HG03139 (cell line): ENCODE results near the gene SNCB.

Experiments used
- ATAC-seq: cut with Tn5 transposase; IDR thresholded peaks from one replicate; pipeline ENCODE4 v1.9.1; 2021; ENCODE audit not compliant: unreplicated experiment

The SNCB gene

DNA sequence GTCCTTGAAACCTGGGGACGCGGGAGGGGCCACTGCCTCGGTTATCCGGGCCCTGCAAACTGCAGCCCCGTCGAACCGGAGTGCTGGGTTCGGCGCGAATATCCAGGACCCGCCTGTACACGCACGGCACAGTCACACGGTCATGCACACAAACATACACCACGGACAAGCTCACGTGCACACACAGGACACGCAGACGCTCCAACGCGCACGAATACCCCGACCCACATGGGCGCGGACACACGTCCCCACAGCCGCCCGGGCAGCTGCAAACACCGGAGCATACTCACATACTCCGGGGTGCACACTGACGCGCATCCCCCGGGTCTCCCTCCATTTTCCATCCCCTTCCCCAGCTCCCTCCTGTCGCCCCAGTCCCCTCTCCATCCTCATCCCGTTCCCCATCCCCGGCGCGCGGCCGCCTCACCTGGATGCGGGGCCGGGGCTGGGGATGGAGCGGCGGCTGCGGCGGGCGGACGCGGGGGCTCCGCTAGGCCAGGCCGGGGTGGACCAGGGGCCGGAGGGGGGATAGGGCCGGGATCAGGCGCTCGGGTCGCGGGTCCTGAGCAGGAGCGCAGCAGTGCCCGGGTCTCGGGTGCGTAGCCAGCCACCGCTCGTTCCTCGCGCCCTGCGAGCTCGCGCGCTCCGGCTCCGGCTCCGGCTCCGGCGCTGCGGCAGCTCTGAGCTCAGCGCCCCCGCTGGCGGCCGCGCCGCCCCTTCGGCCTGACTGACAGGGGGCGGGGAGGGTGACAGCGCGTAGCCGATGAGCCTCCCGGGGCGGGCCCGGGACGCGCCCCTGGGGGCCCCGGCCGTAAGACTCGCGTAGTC lies at the start of gene SNCB, which contains the start of gene EIF4E1B:
TSS of gene SNCB (minus strand) at position 682 of the 828 bp plus-strand sequence. CDS start 880 bp downstream, outside the sequence.
TSS of gene EIF4E1B (plus strand) at position 823 of the 828 bp plus-strand sequence. CDS start 12,113 bp downstream, outside the sequence.
- ATAC-seq: no peak

GRCh38 chr5:176679365-176680225 lies 49.3 kb upstream of the SNCB start:
- ATAC-seq: no peak

DNA sequence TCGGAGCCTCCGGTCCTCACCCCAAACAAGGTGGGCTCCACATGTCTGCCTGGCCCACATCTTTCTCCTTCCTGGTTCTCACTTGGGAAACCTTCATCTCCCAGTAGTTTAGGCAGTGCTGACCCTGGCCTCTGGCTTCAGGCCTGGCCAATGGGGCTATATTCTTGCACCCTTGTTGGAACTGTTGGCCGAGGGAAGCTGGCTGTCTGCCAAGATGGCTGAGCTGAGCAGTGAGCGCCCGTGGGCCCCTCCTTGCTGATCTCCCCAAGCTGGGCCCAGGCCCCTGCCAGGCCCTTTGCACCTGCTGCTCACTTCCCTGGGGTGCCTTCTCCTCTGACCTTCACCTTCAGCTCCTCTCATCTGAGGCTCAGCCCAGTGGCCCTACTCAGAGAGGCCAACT lies 48.2 kb upstream of the SNCB start:
- ATAC-seq: no peak

GRCh38 chr5:176677209-176677939 lies 47.0 kb upstream of the SNCB start:
- no peak for ATAC-seq

GRCh38 chr5:176676361-176676824 lies 46.1 kb upstream of the SNCB start:
- ATAC-seq: peak; percentile 81

DNA sequence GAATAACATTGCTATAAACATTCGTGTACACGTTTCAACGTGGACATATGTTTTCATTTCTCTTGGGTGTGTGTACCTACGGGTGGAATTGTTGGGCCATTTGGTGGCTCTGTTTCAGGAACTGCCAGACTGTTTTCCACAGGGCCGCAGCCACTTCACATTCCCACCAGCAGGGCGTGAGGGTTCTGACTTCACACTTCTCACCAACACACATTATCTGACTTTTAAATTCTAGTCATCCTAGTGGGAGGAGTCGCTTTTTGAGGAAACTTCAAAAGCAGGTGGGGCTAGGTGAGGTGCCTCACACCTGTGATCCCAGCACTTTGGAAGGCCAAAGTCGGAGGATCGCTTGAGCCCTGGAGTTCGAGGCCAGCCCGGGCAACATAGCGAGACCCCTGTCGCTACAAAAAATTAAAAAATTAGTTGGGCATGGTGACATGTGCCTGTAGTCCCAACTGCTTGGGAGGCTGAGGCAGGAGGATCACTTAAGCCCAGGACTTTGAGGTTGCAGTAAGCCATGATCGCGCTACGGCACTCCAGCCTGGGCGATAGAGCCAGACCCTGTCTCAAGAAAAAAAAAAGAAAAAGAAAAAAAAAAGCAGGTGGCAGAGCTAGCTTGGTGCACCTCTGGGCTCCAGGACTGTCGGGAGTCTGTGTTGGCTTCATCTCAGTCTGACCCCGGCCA lies 45.5 kb upstream of the SNCB start:
- ATAC-seq: no peak

DNA sequence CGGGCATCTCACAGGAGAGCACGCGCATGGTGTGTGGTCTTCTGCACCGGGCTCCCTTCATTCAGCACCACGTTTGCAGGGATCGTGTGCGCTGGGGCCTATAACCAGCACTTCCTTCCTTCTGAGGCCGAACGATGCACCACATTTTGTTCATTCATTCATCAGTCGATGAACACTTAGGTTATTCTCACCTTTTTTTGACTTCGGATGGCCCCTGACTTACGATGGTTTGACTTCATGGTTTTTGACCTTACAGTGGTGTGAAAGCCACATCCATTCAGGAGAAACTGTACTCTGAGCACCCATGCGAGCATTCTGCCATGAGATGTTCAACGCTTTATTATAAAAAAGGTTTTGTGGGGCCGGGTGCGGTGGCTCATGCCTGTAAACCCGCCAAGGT lies 44.5 kb upstream of the SNCB start:
- no peak for ATAC-seq

DNA sequence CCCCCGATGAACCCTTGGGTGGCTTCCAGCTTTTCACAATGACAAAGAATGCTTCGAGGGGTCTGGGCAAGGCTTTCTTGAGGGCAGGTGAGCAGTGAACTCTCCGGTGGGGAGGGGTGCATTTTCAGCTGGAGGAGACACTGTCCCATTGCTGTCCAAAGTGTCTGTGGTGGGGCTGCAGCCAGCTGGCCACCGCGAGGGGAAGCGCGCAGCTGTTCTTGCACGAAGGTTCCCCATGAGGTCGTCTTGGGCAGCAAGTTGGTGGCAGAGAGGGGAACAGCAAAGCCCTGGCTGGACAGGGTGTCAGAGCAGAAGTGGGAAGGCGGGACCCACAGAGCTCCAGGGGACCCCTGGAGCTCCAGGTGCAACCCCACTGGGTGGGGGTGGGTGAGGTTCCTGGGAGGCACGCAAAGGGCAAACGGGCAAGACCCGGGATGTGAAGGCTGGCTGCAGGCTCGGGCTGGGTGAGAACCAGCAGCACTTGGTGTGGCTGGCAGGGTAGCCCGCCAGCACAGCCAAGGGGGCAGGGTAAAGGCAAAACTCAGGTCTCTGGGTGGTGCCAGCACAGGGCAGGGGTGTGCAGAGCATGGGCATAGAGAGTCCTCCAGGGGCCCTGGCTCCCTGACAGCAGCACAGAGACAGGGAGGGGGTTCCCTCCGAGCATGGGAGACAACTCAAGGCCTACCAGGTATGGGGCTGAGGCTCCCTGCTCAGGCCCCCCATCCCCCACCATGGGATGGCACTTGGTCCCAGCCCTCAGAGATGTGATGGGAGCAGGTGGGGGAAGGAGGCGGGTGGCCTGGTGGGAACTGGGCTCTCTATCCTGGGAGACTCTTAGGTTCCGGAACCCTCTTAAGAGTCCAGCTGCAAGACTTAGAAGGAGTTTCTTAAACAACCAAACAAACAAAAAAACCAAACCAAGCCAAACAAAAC lies 43.6 kb upstream of the SNCB start:
- ATAC-seq: no peak

DNA sequence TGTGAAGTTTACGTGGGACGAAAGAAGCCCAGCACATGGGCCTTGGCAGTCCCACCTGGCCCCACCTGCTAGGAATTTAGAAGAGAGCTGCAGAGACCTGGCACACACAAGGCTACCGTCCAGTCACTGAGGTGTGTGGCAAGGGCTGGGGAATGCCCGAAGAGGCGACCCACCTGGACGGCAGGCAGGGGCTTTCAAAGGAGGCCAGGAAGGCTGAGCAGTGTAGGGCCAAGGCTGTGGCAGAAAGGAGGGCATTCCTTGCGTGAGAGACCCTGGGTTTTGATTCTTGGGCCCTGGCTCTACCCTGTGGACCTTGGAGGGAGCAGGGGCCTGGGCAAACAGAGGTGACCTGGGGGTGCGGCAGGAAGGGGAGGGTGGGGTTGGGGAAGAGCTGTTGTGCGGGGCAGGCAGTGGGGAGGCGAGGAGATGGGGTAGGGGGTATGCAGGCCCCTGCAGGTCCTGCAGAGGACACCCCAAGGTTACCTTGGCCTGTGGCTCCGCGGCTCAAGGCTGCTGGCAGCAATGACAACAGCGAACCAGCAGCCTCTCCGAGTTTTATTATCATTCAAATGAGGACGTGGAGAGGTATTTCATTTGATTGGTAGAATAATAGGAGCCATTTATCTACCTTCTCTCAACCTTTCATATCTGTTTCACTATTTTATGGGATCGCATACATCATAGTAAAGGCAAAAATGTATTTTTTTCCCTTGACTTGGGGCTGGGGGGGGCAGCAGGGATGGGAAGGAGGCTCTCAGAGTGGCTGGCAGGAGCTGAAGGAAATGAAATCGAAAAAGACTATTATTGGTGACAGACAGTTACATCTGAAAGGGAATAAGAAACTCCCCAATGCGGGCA lies 41.8 kb upstream of the SNCB start:
- no peak for ATAC-seq

- no peak for ATAC-seq
Measured at GRCh38 chr5:176671399-176671798, 41.1 kb upstream of the SNCB start.

DNA sequence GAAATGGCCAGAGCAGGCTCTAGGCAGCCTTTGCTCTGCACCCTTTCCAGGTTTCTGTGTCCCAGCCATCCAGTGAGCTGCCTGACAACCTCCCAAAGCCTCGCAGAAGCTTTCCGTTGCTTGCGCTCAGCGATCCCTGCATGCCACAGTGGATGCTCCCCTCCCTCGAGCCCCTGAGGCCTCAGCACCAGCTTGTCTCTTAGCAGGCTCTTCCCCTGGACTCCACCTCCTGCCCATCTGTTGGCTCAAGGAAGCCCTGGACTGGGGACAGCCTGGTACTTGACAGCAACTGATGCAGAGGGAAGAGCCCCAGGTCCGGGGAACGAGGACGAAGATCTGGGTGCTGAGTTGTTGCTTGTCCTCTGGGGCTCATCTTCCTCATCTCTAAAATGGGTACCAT lies 40.1 kb upstream of the SNCB start:
- no peak for ATAC-seq

DNA sequence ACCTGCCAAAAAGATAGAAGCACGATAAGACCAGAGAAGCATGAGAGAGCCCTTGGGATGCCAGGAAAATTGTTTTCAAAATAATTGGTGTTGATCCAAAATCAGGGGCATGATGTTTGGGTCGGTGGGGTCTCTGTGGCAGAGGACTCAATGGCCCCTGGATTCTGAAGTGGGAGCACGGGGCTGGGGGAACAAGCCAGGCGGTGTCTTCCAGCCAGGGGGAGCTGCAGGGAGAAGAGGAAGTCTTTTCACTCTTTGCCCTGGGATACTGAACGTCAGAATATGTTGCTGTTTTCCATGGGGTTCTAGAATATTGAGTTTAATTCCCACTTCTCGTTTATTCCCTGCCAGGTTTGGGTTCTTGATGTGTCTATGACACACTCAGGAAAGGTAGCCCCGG lies 37.3 kb upstream of the SNCB start:
- ATAC-seq: no peak

DNA sequence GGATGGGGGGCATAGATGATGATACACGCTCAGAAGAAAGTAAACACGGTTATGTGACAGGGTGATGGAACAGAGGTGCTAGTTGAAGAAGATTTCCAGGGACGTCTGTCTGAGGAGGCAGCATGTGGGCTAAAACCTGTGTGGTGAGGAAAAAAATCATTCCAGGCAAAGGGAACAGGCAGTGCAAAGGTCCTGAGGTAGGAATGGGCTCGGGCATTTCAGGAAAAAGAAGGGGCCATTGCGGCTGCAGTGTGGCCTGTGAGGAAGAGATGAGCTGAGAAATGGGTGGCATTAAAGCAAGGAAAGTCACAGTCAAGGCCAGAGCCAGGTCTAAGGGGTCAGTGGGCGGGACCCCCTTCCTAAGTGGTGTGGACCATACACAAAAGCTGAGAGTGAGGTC lies 35.2 kb upstream of the SNCB start:
- no peak for ATAC-seq

- ATAC-seq: no peak
Measured at GRCh38 chr5:176664886-176665285, 34.6 kb upstream of the SNCB start.

DNA sequence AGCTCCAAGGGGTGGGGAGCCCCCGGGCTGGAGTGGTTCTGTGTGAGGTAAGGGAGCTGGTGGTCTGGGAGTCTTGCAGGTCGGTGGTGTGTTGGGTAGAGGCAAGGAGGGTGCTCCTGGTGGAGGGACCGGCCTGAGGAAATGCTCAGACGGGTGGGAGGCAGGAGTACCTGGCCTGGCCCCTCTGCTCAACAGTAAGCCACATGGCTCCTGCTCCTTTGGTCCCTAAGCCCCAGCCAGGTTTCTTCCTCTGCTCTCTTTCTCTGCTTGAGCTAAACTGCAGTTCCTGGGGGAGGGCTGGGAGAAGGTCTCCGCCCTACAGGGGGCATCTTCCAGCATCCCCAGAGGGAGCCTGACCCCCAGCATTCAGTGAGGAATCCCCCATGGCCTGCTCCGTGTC lies 34.1 kb upstream of the SNCB start:
- ATAC-seq: no peak

DNA sequence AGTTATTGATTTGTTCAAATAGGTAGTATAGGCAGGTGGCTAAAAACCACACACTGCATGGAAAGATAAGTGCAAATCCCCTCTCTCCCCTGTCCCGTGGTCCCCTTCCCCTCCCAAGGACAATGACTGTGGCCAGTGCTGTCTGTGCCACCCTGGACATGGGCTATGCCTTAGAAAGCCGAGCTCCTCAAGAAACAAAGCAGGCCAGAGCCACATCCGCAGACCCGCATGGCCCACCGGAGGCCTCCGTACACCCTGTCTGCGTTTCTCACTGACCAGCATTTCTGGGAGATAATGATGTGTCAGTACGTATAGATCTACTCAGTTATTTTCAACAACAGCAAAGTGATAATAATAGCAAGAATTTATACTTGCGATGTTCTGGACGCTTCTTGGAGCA lies 33.2 kb upstream of the SNCB start:
- ATAC-seq: no peak

GRCh38 chr5:176662371-176663333 lies 32.3 kb upstream of the SNCB start:
- ATAC-seq: no peak
